ENCODE results near the gene GAPVD1. TPM values are rescaled to one million over a fixed set of nuclear protein-coding genes. Genes with fewer than 3 reads are reported as not detected.

Gene GAPVD1
- total and polyA plus RNA-seq, 10 of the 15 experiments (the other 5 are each of a cell fraction or from before 2014, with no cell fraction given), result 4.3 to 36.6 (median 25.9) TPM

DNA sequence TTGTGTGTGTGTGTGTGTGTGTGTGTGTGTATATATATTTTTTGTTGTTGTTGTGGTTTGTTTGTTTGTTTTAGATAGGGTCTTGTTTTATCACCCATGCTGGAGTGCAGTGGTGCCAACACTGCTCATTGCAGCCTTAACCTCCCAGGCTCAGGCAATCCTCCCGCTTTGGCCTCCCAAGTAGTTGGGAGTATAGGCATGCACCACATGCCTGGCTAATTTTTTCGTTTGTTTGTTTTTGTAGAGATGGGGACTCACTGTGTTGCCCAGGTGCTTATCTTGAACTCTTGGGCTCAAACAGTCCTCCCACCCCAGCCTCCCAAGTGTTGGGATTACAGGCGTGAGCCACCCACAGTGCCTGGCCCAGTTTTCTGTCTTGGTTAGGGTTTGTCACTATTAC, 77.3 kb downstream of the GAPVD1 start (continued):
- TF ChIP-seq EZH2 (IDR thresholded peaks at IDR 0.05; ENCODE audit: borderline replicate concordance, control insufficient read depth, low read depth, low read length), result no peak
- TF ChIP-seq KLF5 (IDR thresholded peaks at IDR 0.05; ENCODE audit: partially characterized antibody), result no peak
- TF ChIP-seq, protein P1, sequence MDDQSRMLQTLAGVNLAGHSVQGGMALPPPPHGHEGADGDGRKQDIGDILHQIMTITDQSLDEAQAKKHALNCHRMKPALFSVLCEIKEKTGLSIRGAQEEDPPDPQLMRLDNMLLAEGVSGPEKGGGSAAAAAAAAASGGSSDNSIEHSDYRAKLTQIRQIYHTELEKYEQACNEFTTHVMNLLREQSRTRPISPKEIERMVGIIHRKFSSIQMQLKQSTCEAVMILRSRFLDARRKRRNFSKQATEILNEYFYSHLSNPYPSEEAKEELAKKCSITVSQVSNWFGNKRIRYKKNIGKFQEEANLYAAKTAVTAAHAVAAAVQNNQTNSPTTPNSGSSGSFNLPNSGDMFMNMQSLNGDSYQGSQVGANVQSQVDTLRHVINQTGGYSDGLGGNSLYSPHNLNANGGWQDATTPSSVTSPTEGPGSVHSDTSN (IDR thresholded peaks at IDR 0.05; ENCODE audit: insufficient replicate concordance, low read depth, low read length), result no peak

DNA sequence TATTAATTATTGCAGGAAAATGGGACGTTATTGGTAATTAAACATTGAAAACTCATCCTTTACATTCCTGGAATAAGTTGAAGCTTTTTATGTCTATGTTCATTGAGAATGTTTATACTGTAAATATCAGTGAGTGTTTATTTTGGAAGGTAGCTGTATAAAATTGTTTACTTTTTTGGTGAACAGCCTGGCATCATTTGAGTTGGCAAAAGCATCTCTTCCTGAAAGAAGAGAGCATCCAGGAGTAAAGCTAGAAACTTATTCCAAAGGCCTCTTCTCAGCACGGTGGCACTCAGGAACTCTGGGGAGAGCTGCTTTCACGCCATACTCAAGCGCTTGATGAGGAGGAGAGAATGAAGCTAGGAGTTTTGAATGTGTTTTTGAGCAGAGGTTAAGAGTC, 79.9 kb downstream of the GAPVD1 start:
- CTCF ChIA-PET, result interaction anchor here (0.8 to 1.3 kb wide), 2 partner anchors 13 to 30 kb away, joined by 3 read pairs; no protein-coding TSS in a partner anchor

More for the DNA sequence above, 79.9 kb downstream of the GAPVD1 start:
- DNase-seq (ENCODE audit: low read depth, low spot score) (no peak), FAIRE-seq (no peak), ATAC-seq (no peak)
- 98% methylated on average over 4 of the region's 4 CpGs for WGBS (ENCODE audit: insufficient coverage, insufficient replicate concordance, low lambda C conversion rate, missing lambda C conversion rate)
- SMC1A ChIA-PET (ENCODE audit: uncharacterized antibody, unreplicated experiment), result interaction anchor here (1.0 to 2.5 kb wide), 5 partner anchors 9 to 77 kb away, joined by 3 to 6 read pairs (median 3); no protein-coding TSS in a partner anchor
- Histone ChIP-seq H3K36me3 (ENCODE audit: control insufficient read depth in 2 of 2, insufficient read depth in 2 of 2, low read length in 1 of 2) (peaks cover 0 to 23% of the 10 kb centered on the region in 2 experiments; a peak in 3 of 4 replicates), H3K9ac (ENCODE audit: control insufficient read depth, insufficient read depth, low read length) (no peak overlapping the region), H3K27ac (ENCODE audit: control insufficient read depth, insufficient read depth) (no peak overlapping the region), H3K9me3 (replicated peaks; ENCODE audit: control insufficient read depth, insufficient read depth, low read length) (no peaks in the 10 kb centered on the region), H3K4me3 (no peak overlapping the region), H3K4me1 (ENCODE audit: control insufficient read depth, insufficient read depth, low read length) (no peaks in the 10 kb centered on the region), H2AFZ (ENCODE audit: control insufficient read depth, low read depth, low read length) (no peak overlapping the region), H3K79me2 (ENCODE audit: control insufficient read depth, insufficient read depth, low read length) (no peaks in the 10 kb centered on the region), H3K4me2 (ENCODE audit: control insufficient read depth, insufficient read depth) (no peak overlapping the region), H3K27me3 (replicated peaks in 1 of 2; ENCODE audit: control insufficient read depth in 2 of 2, insufficient read depth in 2 of 2, low read length in 1 of 2) (no peaks in the 10 kb centered on the region), H4K20me1 (ENCODE audit: control insufficient read depth, insufficient read depth) (no peaks in the 10 kb centered on the region)
- RAD21 ChIA-PET (ENCODE audit: unreplicated experiment), result no interaction called here
- in situ Hi-C loops (cut with MboI), result no loop called here
- no TSS peak for BruUV-seq (replicated peaks)
- POLR2A ChIA-PET, result no interaction called here
- intact Hi-C loops (cut with micrococcal nuclease; ENCODE audit: unreplicated experiment), result no loop called here
- TF ChIP-seq, protein P2, sequence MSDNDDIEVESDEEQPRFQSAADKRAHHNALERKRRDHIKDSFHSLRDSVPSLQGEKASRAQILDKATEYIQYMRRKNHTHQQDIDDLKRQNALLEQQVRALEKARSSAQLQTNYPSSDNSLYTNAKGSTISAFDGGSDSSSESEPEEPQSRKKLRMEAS (IDR thresholded peaks at IDR 0.05; ENCODE audit: low read depth, low read length), result no peak
- TF ChIP-seq YY1 (IDR thresholded peaks at IDR 0.05; ENCODE audit: low read depth, low read length), result no peak
- TF ChIP-seq, protein P3, sequence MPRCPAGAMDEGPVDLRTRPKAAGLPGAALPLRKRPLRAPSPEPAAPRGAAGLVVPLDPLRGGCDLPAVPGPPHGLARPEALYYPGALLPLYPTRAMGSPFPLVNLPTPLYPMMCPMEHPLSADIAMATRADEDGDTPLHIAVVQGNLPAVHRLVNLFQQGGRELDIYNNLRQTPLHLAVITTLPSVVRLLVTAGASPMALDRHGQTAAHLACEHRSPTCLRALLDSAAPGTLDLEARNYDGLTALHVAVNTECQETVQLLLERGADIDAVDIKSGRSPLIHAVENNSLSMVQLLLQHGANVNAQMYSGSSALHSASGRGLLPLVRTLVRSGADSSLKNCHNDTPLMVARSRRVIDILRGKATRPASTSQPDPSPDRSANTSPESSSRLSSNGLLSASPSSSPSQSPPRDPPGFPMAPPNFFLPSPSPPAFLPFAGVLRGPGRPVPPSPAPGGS (IDR thresholded peaks at IDR 0.05; ENCODE audit: borderline replicate concordance, insufficient read depth, low read depth, low read length, poor library complexity, severe bottlenecking), result no peak
- no peak for TF ChIP-seq DPF2 (IDR thresholded peaks at IDR 0.05)
- TF ChIP-seq HDAC6 (IDR thresholded peaks at IDR 0.05; ENCODE audit: unreplicated experiment), result no peak
- no peak for TF ChIP-seq RB1 (IDR thresholded peaks at IDR 0.05; ENCODE audit: borderline replicate concordance)
- TF ChIP-seq, protein P4, sequence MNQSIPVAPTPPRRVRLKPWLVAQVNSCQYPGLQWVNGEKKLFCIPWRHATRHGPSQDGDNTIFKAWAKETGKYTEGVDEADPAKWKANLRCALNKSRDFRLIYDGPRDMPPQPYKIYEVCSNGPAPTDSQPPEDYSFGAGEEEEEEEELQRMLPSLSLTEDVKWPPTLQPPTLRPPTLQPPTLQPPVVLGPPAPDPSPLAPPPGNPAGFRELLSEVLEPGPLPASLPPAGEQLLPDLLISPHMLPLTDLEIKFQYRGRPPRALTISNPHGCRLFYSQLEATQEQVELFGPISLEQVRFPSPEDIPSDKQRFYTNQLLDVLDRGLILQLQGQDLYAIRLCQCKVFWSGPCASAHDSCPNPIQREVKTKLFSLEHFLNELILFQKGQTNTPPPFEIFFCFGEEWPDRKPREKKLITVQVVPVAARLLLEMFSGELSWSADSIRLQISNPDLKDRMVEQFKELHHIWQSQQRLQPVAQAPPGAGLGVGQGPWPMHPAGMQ (IDR thresholded peaks at IDR 0.05; ENCODE audit: borderline replicate concordance), result no peak
- no peak for TF ChIP-seq MTA3 (IDR thresholded peaks at IDR 0.05; ENCODE audit: borderline replicate concordance, low read length)

Data from GM12878 (cell line).